CD14-positive monocyte (primary cell): ENCODE data around the gene RAB11FIP4. TPM values are rescaled to one million over a fixed set of nuclear protein-coding genes. Genes with fewer than 3 reads are reported as not detected.
A peak's percentile ranks its signal among the peaks of the same experiment; 100 is the strongest.

Experiments
- DNase-seq, 3 donors: peaks; one replicate each; pipeline ENCODE4 v3.0.0-alpha.2; 2011 to 2022
- H2AFZ ChIP-seq: 2 replicates; pipeline ENCODE4 v1.6.0; 2012; ENCODE audit warnings: mild to moderate bottlenecking, low read depth, low read length, inconsistent platforms; ENCODE audit not compliant: insufficient read depth, poor library complexity, severe bottlenecking
- H3K27ac ChIP-seq, 2 donors: 1 replicate in 1 of 2; 2 replicates in 1 of 2; pipeline ENCODE4 v1.5.1; 2012 to 2013; ENCODE audit warnings: low read length in 2 of 2, control low read depth in 1 of 2, inconsistent platforms in 1 of 2, low read depth in 1 of 2, mild to moderate bottlenecking in 1 of 2
- H3K27me3 ChIP-seq, 2 donors: one replicate each; pipeline versions ENCODE4 v1.6.0 to v1.6.1; 2011 to 2013; ENCODE audit warnings: low read length in 2 of 2; ENCODE audit not compliant: control insufficient read depth in 2 of 2, insufficient read depth in 2 of 2
- H3K36me3 ChIP-seq, 2 donors: replicated peaks in 1 of 2; 1 replicate in 1 of 2; 2 replicates in 1 of 2; pipeline versions ENCODE4 v1.5.1 to v1.6.1; 2012 to 2013; ENCODE audit warnings: low read length in 2 of 2, control low read depth in 1 of 2, inconsistent platforms in 1 of 2, mild to moderate bottlenecking in 1 of 2; ENCODE audit not compliant: insufficient read depth in 2 of 2, control insufficient read depth in 1 of 2
- H3K4me1 ChIP-seq, 2 donors: 1 replicate in 1 of 2; 2 replicates in 1 of 2; pipeline versions ENCODE4 v1.5.1 to v1.6.1; 2012 to 2013; ENCODE audit warnings: low read length in 2 of 2, control low read depth in 1 of 2, inconsistent platforms in 1 of 2, mild to moderate bottlenecking in 1 of 2, moderate library complexity in 1 of 2; ENCODE audit not compliant: insufficient read depth in 2 of 2, control insufficient read depth in 1 of 2
- H3K4me2 ChIP-seq: replicated peaks from 2 replicates; pipeline ENCODE3; 2012; ENCODE audit warnings: low read length, moderate library complexity, mild to moderate bottlenecking; ENCODE audit not compliant: poor library complexity, severe bottlenecking; ENCODE audit errors: extremely low read depth
- H3K4me3 ChIP-seq, 3 experiments: fragments of 200-600 bp in 1 of 3; sonication (generic) in 1 of 3; replicated peaks in 1 of 3; 1 replicate in 2 of 3; 2 replicates in 1 of 3; pipeline ENCODE4 v1.5.1; 2011 to 2013; ENCODE audit warnings: low read length in 3 of 3, mild to moderate bottlenecking in 3 of 3, control low read depth in 2 of 3, low read depth in 2 of 3, inconsistent platforms in 1 of 3, moderate library complexity in 1 of 3
- H3K79me2 ChIP-seq: 2 replicates; pipeline ENCODE4 v1.6.0; 2012; ENCODE audit warnings: mild to moderate bottlenecking, control low read depth, inconsistent platforms, low read length, moderate library complexity; ENCODE audit not compliant: insufficient read depth
- H3K9ac ChIP-seq: 2 replicates; pipeline ENCODE4 v1.6.0; 2017; ENCODE audit warnings: low read length, mild to moderate bottlenecking; ENCODE audit not compliant: insufficient read depth, poor library complexity, severe bottlenecking
- H3K9me3 ChIP-seq, 2 donors: replicated peaks in 1 of 2; 1 replicate in 1 of 2; 2 replicates in 1 of 2; pipeline versions ENCODE4 v1.5.1 to v1.6.1; 2012 to 2013; ENCODE audit warnings: low read length in 2 of 2, control low read depth in 1 of 2; ENCODE audit not compliant: control insufficient read depth in 1 of 2, insufficient read depth in 1 of 2
- H4K20me1 ChIP-seq: 2 replicates; pipeline ENCODE4 v1.6.0; 2012; ENCODE audit warnings: mild to moderate bottlenecking, low read length, control low read depth, moderate library complexity; ENCODE audit not compliant: insufficient read depth
- H3K27ac Mint-ChIP-seq, 7 donors: one replicate each; pipeline ENCODE4 v1.8.0; 2020; ENCODE audit warnings: mild to moderate bottlenecking in 7 of 7, mixed read lengths in 7 of 7, moderate library complexity in 6 of 7, inconsistent platforms in 2 of 7
- H3K27me3 Mint-ChIP-seq, 3 donors: one replicate each; pipeline ENCODE4 v1.8.0; 2021 to 2022; ENCODE audit warnings: low read depth in 3 of 3, mild to moderate bottlenecking in 3 of 3, mixed read lengths in 3 of 3, moderate library complexity in 3 of 3, inconsistent platforms in 1 of 3
- H3K36me3 Mint-ChIP-seq, 2 donors: one replicate each; pipeline ENCODE4 v1.8.0; 2020; ENCODE audit warnings: mixed read lengths in 2 of 2, inconsistent platforms in 1 of 2, mild to moderate bottlenecking in 1 of 2
- H3K4me1 Mint-ChIP-seq: one replicate; pipeline ENCODE4 v1.8.0; 2020; ENCODE audit warnings: mild to moderate bottlenecking, mixed read lengths
- H3K4me3 Mint-ChIP-seq, 2 donors: one replicate each; pipeline ENCODE4 v1.8.0; 2020; ENCODE audit warnings: mild to moderate bottlenecking in 2 of 2, mixed read lengths in 2 of 2, moderate library complexity in 1 of 2
- H3K9me3 Mint-ChIP-seq, 7 donors: one replicate each; pipeline ENCODE4 v1.8.0; 2020 to 2022; ENCODE audit warnings: mixed read lengths in 7 of 7, mild to moderate bottlenecking in 6 of 7, moderate library complexity in 6 of 7, inconsistent platforms in 2 of 7
- CTCF ChIP-seq: fragments of 200-600 bp; IDR thresholded peaks from one replicate; pipeline ENCODE4 v1.8.0; 2022; ENCODE audit warnings: antibody characterized with exemption, mild to moderate bottlenecking
- WGBS: methylation state at CpG from one replicate; pipeline ENCODE4 v1.1.5; 2013; ENCODE audit warnings: missing lambda C conversion rate; ENCODE audit not compliant: insufficient coverage; 5-methylcytosine and 5-hydroxymethylcytosine counted together
- intact Hi-C, 2 donors: fragments of 100-400 bp; cut with micrococcal nuclease; formaldehyde crosslinking; loops; one replicate each; pipeline versions ENCODE4 v1.15.0 to v1.15.1; 2023
- polyA plus RNA-seq, 3 donors: library from polyadenylated mRNA; depleted of rRNA in 1 of 3; unstranded in 2 of 3; stranded (reverse) in 1 of 3; fragments of 300-500 nt in 2 of 3; fragments of >200 nt in 1 of 3; fragmentation: Illumina TruSeq in 2 of 3; gene quantifications; 1 replicate in 2 of 3; 2 replicates in 1 of 3; pipeline ENCODE4 v1.2.3, GENCODE V29; 2012 to 2021

RAB11FIP4 gene
- polyA plus RNA-seq, 3 donors: 10.4 to 21.9 (median 16.2) TPM

- peaks cover 9 to 12% of the 10 kb centered on the region in 2 donors for H3K36me3 Mint-ChIP-seq
- no peaks in the 10 kb centered on the region for H3K36me3 ChIP-seq
- peak overlapping the region; percentile 40 to 74 for H3K27ac ChIP-seq
- H4K20me1 ChIP-seq: peaks cover 25% of the 10 kb centered on the region
- peaks cover 50% of the 10 kb centered on the region for H3K4me1 Mint-ChIP-seq
- peak overlapping the region; percentile 72 to 76 for H3K4me3 Mint-ChIP-seq
- intact Hi-C loops: no loop called here
- WGBS: under 1% methylated on average over 77 of the region's 83 CpGs
- peaks cover 33% of the 10 kb centered on the region for H3K79me2 ChIP-seq
- H2AFZ ChIP-seq: peak overlapping the region; percentile 64
- H3K4me1 ChIP-seq: peaks cover 52 to 59% of the 10 kb centered on the region in 2 donors
- H3K9me3 ChIP-seq: no peaks in the 10 kb centered on the region
- TF ChIP-seq CTCF: no peak
- H3K27ac Mint-ChIP-seq: peak overlapping the region; percentile 74 to 91 (median 83)
- peak overlapping the region; percentile 75 for H3K9ac ChIP-seq
- H3K4me3 ChIP-seq: peak overlapping the region; percentile 76 to 91 (median 77)
- H3K27me3 Mint-ChIP-seq: peaks cover 14 to 28% (median 22%) of the 10 kb centered on the region in 3 donors
- H3K4me2 ChIP-seq: peak overlapping the region; percentile 79
- H3K9me3 Mint-ChIP-seq: no peaks in the 10 kb centered on the region
- H3K27me3 ChIP-seq: peaks cover 0 to 6% of the 10 kb centered on the region in 2 donors
- DNase-seq: peak; percentile 81 to 86 (median 86)
Measured at GRCh38 chr17:31487648-31488263, 96.3 kb downstream of the RAB11FIP4 start.

GRCh38 chr17:31488264-31488981, 96.9 kb downstream of the RAB11FIP4 start:
- peak overlapping the region; percentile 8 to 86 (median 82) for H3K27ac Mint-ChIP-seq
- Histone ChIP-seq H3K9ac (peak overlapping the region; percentile 75), H3K9me3 (no peaks in the 10 kb centered on the region), H2AFZ (peak overlapping the region; percentile 43), H3K4me1 (peaks cover 58 to 65% of the 10 kb centered on the region in 2 donors), H3K4me2 (peak overlapping the region; percentile 79), H3K79me2 (peaks cover 35% of the 10 kb centered on the region), H3K27me3 (peaks cover 0 to 6% of the 10 kb centered on the region in 2 donors), H3K27ac (peak overlapping the region; percentile 22 to 74), H4K20me1 (peaks cover 25% of the 10 kb centered on the region), H3K36me3 (no peaks in the 10 kb centered on the region), H3K4me3 (peak overlapping the region; percentile 76 to 91 (median 77))
- no peak for TF ChIP-seq CTCF
- DNase-seq: peak in 2 of 3 donors; percentile 26 to 41
- peak overlapping the region; percentile 91 to 99 for H3K4me3 Mint-ChIP-seq
- no peaks in the 10 kb centered on the region for H3K9me3 Mint-ChIP-seq
- peaks cover 56% of the 10 kb centered on the region for H3K4me1 Mint-ChIP-seq
- intact Hi-C loops: no loop called here
- H3K27me3 Mint-ChIP-seq: peaks cover 14 to 28% (median 21%) of the 10 kb centered on the region in 3 donors
- 4% methylated on average over 62 of the region's 62 CpGs for WGBS
- H3K36me3 Mint-ChIP-seq: peaks cover 9 to 12% of the 10 kb centered on the region in 2 donors
